ENCODE data around the gene TMEM109.

TMEM109 gene

DNA sequence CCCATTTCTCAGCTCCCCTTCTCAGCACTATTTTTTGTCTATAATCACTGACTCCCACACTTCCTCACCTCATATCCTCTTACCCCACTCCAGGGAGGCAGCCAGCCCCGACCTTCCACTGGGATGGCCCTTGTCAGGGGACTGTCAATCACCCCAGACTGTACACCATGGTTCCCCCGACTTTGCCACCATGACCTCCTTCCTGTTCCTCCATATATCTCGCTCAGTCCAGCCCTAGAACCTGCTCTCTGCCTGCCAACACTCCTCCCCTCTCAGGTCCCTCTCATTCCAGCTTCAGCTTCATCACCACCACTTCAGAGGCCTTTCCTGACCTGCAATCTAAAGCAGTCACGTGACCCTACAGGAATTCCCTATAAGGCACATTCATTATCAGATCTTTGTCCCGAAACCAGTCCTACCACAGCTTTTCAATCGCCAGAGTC lies 24.1 kb upstream of the TMEM109 start:
- ATAC-seq: no peak; the same call in 2 of the 3 replicates
- TF ChIP-seq, protein P1, sequence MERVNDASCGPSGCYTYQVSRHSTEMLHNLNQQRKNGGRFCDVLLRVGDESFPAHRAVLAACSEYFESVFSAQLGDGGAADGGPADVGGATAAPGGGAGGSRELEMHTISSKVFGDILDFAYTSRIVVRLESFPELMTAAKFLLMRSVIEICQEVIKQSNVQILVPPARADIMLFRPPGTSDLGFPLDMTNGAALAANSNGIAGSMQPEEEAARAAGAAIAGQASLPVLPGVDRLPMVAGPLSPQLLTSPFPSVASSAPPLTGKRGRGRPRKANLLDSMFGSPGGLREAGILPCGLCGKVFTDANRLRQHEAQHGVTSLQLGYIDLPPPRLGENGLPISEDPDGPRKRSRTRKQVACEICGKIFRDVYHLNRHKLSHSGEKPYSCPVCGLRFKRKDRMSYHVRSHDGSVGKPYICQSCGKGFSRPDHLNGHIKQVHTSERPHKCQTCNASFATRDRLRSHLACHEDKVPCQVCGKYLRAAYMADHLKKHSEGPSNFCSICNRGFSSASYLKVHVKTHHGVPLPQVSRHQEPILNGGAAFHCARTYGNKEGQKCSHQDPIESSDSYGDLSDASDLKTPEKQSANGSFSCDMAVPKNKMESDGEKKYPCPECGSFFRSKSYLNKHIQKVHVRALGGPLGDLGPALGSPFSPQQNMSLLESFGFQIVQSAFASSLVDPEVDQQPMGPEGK (CRISPR knock-in tag; IDR thresholded peaks at IDR 0.05; ENCODE audit: borderline replicate concordance): no peak
- TF ChIP-seq ZNF70 (CRISPR knock-in tag; IDR thresholded peaks at IDR 0.05) (no peak), ESRRG (CRISPR knock-in tag; IDR thresholded peaks at IDR 0.05) (no peak), ZFP30 (CRISPR knock-in tag; IDR thresholded peaks at IDR 0.05) (no peak), TOX (CRISPR knock-in tag; IDR thresholded peaks at IDR 0.05; ENCODE audit: borderline replicate concordance) (no peak), ZNF565 (CRISPR knock-in tag; conservative IDR thresholded peaks at IDR 0.05; ENCODE audit: low read depth) (no peak)

DNA sequence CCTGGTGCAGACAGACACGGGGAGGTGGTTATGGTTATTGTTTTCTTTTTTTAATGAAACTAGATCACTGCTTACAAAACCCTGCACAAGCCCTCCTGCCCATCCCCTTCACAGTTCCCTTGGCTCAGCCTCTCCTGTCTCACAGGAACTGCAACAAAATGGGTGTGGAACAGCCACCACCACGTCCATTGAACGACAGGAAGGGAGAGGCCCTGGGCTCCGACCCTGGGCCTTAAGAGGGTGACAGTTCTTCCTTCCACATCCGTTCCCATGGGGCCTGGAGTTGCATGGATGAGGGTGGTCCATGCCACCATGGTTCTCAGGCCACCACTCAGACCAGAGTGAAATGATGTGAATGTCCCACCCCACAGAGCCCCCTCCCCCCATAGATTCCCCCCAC lies 23.3 kb upstream of the TMEM109 start:
- ATAC-seq: no peak
- no peak for TF ChIP-seq TOX (CRISPR knock-in tag; IDR thresholded peaks at IDR 0.05; ENCODE audit: borderline replicate concordance)

DNA sequence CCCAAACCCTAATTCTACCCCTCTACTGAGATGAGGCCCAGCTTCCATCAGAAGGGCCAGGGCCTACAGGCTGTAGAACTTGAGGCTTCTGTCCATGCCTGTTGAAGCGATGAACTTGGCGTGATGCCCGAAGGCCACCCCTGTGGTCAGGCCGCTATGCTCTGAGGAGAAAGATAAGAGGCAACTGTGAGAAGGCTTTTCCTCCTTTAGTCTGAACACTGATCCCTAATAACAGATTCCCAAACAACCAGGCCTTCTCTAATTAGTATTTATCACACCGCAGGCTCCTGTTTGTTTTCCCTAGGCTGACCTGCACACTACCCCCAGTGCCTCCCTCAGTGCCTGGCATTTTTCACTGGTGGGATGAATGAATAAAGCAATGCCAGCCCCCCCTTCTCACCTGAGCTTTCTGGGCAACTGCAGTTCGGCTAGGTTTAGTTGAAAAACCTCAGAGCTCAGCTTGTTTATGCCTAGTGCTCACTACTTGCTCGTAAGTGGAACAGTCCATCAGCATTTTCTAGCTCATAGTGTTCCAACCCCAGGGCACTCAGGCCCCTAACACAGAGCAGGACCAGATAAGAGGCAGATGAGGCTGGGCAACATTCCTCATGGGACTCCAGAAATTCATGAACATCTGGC lies 22.7 kb upstream of the TMEM109 start:
- TF ChIP-seq, protein P2, sequence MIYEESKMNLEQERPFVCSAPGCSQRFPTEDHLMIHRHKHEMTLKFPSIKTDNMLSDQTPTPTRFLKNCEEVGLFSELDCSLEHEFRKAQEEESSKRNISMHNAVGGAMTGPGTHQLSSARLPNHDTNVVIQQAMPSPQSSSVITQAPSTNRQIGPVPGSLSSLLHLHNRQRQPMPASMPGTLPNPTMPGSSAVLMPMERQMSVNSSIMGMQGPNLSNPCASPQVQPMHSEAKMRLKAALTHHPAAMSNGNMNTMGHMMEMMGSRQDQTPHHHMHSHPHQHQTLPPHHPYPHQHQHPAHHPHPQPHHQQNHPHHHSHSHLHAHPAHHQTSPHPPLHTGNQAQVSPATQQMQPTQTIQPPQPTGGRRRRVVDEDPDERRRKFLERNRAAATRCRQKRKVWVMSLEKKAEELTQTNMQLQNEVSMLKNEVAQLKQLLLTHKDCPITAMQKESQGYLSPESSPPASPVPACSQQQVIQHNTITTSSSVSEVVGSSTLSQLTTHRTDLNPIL (CRISPR knock-in tag; IDR thresholded peaks at IDR 0.05; ENCODE audit: low read depth): no peak
- no peak for TF ChIP-seq BACH2 (CRISPR knock-in tag; IDR thresholded peaks at IDR 0.05; ENCODE audit: borderline replicate concordance)
- no peak for TF ChIP-seq ZNF8 (CRISPR knock-in tag; IDR thresholded peaks at IDR 0.05)
- TF ChIP-seq, protein P3, sequence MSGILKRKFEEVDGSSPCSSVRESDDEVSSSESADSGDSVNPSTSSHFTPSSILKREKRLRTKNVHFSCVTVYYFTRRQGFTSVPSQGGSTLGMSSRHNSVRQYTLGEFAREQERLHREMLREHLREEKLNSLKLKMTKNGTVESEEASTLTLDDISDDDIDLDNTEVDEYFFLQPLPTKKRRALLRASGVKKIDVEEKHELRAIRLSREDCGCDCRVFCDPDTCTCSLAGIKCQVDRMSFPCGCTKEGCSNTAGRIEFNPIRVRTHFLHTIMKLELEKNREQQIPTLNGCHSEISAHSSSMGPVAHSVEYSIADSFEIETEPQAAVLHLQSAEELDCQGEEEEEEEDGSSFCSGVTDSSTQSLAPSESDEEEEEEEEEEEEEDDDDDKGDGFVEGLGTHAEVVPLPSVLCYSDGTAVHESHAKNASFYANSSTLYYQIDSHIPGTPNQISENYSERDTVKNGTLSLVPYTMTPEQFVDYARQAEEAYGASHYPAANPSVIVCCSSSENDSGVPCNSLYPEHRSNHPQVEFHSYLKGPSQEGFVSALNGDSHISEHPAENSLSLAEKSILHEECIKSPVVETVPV (CRISPR knock-in tag; IDR thresholded peaks at IDR 0.05): no peak
- no peak for TF ChIP-seq PPARA (CRISPR knock-in tag; IDR thresholded peaks at IDR 0.05; ENCODE audit: borderline replicate concordance)
- TF ChIP-seq SNAI2 (CRISPR knock-in tag; IDR thresholded peaks at IDR 0.05): no peak
- TF ChIP-seq ISL1 (CRISPR knock-in tag; IDR thresholded peaks at IDR 0.05): no peak
- TF ChIP-seq ZNF565 (CRISPR knock-in tag; conservative IDR thresholded peaks at IDR 0.05; ENCODE audit: low read depth): no peak
- no peak for TF ChIP-seq OSR1 (CRISPR knock-in tag; IDR thresholded peaks at IDR 0.05)
- TF ChIP-seq, protein P4, sequence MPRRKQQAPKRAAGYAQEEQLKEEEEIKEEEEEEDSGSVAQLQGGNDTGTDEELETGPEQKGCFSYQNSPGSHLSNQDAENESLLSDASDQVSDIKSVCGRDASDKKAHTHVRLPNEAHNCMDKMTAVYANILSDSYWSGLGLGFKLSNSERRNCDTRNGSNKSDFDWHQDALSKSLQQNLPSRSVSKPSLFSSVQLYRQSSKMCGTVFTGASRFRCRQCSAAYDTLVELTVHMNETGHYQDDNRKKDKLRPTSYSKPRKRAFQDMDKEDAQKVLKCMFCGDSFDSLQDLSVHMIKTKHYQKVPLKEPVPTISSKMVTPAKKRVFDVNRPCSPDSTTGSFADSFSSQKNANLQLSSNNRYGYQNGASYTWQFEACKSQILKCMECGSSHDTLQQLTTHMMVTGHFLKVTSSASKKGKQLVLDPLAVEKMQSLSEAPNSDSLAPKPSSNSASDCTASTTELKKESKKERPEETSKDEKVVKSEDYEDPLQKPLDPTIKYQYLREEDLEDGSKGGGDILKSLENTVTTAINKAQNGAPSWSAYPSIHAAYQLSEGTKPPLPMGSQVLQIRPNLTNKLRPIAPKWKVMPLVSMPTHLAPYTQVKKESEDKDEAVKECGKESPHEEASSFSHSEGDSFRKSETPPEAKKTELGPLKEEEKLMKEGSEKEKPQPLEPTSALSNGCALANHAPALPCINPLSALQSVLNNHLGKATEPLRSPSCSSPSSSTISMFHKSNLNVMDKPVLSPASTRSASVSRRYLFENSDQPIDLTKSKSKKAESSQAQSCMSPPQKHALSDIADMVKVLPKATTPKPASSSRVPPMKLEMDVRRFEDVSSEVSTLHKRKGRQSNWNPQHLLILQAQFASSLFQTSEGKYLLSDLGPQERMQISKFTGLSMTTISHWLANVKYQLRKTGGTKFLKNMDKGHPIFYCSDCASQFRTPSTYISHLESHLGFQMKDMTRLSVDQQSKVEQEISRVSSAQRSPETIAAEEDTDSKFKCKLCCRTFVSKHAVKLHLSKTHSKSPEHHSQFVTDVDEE (CRISPR knock-in tag; IDR thresholded peaks at IDR 0.05): no peak
- TF ChIP-seq TOX (CRISPR knock-in tag; IDR thresholded peaks at IDR 0.05; ENCODE audit: borderline replicate concordance): no peak
- TF ChIP-seq GLIS3 (CRISPR knock-in tag; IDR thresholded peaks at IDR 0.05): no peak
- TF ChIP-seq, protein P5, sequence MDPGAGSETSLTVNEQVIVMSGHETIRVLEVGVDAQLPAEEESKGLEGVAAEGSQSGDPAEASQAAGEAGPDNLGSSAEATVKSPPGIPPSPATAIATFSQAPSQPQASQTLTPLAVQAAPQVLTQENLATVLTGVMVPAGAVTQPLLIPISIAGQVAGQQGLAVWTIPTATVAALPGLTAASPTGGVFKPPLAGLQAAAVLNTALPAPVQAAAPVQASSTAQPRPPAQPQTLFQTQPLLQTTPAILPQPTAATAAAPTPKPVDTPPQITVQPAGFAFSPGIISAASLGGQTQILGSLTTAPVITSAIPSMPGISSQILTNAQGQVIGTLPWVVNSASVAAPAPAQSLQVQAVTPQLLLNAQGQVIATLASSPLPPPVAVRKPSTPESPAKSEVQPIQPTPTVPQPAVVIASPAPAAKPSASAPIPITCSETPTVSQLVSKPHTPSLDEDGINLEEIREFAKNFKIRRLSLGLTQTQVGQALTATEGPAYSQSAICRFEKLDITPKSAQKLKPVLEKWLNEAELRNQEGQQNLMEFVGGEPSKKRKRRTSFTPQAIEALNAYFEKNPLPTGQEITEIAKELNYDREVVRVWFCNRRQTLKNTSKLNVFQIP (CRISPR knock-in tag; IDR thresholded peaks at IDR 0.05; ENCODE audit: borderline replicate concordance, low read depth): no peak
- no peak for TF ChIP-seq ARNTL (CRISPR knock-in tag; IDR thresholded peaks at IDR 0.05; ENCODE audit: borderline replicate concordance, low read depth)
- TF ChIP-seq ZFP3 (CRISPR knock-in tag; IDR thresholded peaks at IDR 0.05): no peak
- TF ChIP-seq ZFP30 (CRISPR knock-in tag; IDR thresholded peaks at IDR 0.05): no peak
- ATAC-seq: no peak

DNA sequence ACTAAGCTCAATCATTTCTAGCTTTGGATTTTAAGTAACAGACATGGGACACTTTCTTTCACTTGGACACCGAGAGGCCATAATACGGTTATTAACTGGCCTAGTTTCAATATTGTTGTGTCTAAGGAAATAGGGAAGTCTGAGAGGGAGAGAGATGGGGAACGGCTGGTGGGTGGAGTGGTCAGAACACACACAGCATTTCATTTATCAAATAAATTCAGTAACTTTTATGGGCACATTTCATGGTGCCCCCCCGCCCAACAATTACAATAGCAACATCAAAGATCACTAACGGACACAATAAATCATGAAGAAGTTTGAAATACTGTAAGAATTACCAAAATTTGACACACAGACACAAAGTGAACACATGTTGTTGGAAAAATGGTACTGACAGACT lies 18.3 kb upstream of the TMEM109 start:
- ATAC-seq: no peak
- TF ChIP-seq ZNF565 (CRISPR knock-in tag; conservative IDR thresholded peaks at IDR 0.05; ENCODE audit: low read depth) (no peak), RARB (CRISPR knock-in tag; IDR thresholded peaks at IDR 0.05) (no peak), GLIS3 (CRISPR knock-in tag; IDR thresholded peaks at IDR 0.05) (no peak), ZC3H10 (CRISPR knock-in tag; IDR thresholded peaks at IDR 0.05) (no peak), OSR1 (CRISPR knock-in tag; IDR thresholded peaks at IDR 0.05) (no peak), ZNF70 (CRISPR knock-in tag; IDR thresholded peaks at IDR 0.05) (no peak)
- TF ChIP-seq, protein P1 (CRISPR knock-in tag; IDR thresholded peaks at IDR 0.05; ENCODE audit: borderline replicate concordance): no peak
- TF ChIP-seq, protein P2 (CRISPR knock-in tag; IDR thresholded peaks at IDR 0.05; ENCODE audit: low read depth): no peak

All from SK-N-SH treated with all-trans-retinoic acid at 6 μM for 48 hours (cell line).